H9 (cell line): ENCODE results near the gene FASTKD1. TPM values are rescaled to one million over a fixed set of nuclear protein-coding genes. Genes with fewer than 3 reads are reported as not detected.

Experiments used
- DNase-seq: peaks from one replicate; pipeline ENCODE4 v3.0.0-alpha.2; 2017
- H2AFZ ChIP-seq: one replicate; pipeline ENCODE4 v1.6.1; 2013; ENCODE audit warnings: mild to moderate bottlenecking, low read length, control low read depth, moderate library complexity
- H2AK5ac ChIP-seq: 2 replicates; pipeline ENCODE4 v1.6.1; 2013; ENCODE audit warnings: low read length, control low read depth, mixed read lengths; ENCODE audit not compliant: insufficient read length
- H2BK120ac ChIP-seq: one replicate; pipeline ENCODE4 v1.6.1; 2013; ENCODE audit warnings: low read depth, mild to moderate bottlenecking, low read length, control low read depth, inconsistent platforms; ENCODE audit not compliant: poor library complexity, severe bottlenecking
- H2BK12ac ChIP-seq: 2 replicates; pipeline ENCODE4 v1.6.1; 2013; ENCODE audit warnings: low read length, control low read depth, mixed read lengths, low read depth; ENCODE audit not compliant: insufficient read length
- H2BK15ac ChIP-seq: 2 replicates; pipeline ENCODE4 v1.6.1; 2013; ENCODE audit warnings: low read depth, low read length, control low read depth
- H2BK20ac ChIP-seq: one replicate; pipeline ENCODE4 v1.6.1; 2013; ENCODE audit warnings: low read depth, mild to moderate bottlenecking, low read length, control low read depth, inconsistent platforms; ENCODE audit not compliant: poor library complexity, severe bottlenecking
- H2BK5ac ChIP-seq: 2 replicates; pipeline ENCODE4 v1.6.1; 2013; ENCODE audit warnings: low read length, control low read depth, mixed read lengths; ENCODE audit not compliant: insufficient read length
- H3K14ac ChIP-seq: 2 replicates; pipeline ENCODE4 v1.6.1; 2013; ENCODE audit warnings: low read length, control low read depth; ENCODE audit not compliant: insufficient read depth
- H3K18ac ChIP-seq: 2 replicates; pipeline ENCODE4 v1.6.1; 2013; ENCODE audit warnings: low read depth, mild to moderate bottlenecking, mixed read lengths, low read length, control low read depth; ENCODE audit not compliant: insufficient read length
- H3K23ac ChIP-seq: 2 replicates; pipeline ENCODE4 v1.6.1; 2013; ENCODE audit warnings: low read length, control low read depth, mixed read lengths, low read depth; ENCODE audit not compliant: insufficient read length
- H3K23me2 ChIP-seq: 2 replicates; pipeline ENCODE4 v1.6.1; 2013; ENCODE audit warnings: low read depth, mild to moderate bottlenecking, mixed read lengths, low read length, control low read depth; ENCODE audit not compliant: insufficient read length, poor library complexity, severe bottlenecking
- H3K27ac ChIP-seq: 2 replicates; pipeline ENCODE4 v1.5.1; 2013; ENCODE audit warnings: low read length, control low read depth, mixed read lengths, low read depth; ENCODE audit not compliant: insufficient read length
- H3K27me3 ChIP-seq: 2 replicates; pipeline ENCODE4 v1.6.1; 2013; ENCODE audit warnings: low read length, control low read depth, inconsistent platforms; ENCODE audit not compliant: insufficient read depth
- H3K4ac ChIP-seq: 2 replicates; pipeline ENCODE4 v1.6.1; 2013; ENCODE audit warnings: low read depth, mild to moderate bottlenecking, control low read depth, inconsistent platforms, low read length, moderate library complexity
- H3K4me1 ChIP-seq: 2 replicates; pipeline ENCODE4 v1.6.1; 2013; ENCODE audit warnings: low read length, control low read depth, inconsistent platforms; ENCODE audit not compliant: insufficient read depth
- H3K4me2 ChIP-seq: 2 replicates; pipeline ENCODE4 v1.6.1; 2013; ENCODE audit warnings: low read length, control low read depth, mixed read lengths; ENCODE audit not compliant: insufficient read length, insufficient read depth
- H3K56ac ChIP-seq: 2 replicates; pipeline ENCODE4 v1.6.1; 2013; ENCODE audit warnings: low read depth, mild to moderate bottlenecking, mixed read lengths, low read length, control low read depth; ENCODE audit not compliant: insufficient read length
- H3K79me1 ChIP-seq: 2 replicates; pipeline ENCODE4 v1.6.1; 2013; ENCODE audit warnings: low read depth, mild to moderate bottlenecking, moderate library complexity, low read length, control low read depth, inconsistent platforms; ENCODE audit not compliant: insufficient read depth, poor library complexity, severe bottlenecking
- H3K79me2 ChIP-seq: 2 replicates; pipeline ENCODE4 v1.6.1; 2013; ENCODE audit warnings: low read length, control low read depth, inconsistent platforms; ENCODE audit not compliant: insufficient read depth
- H3K9ac ChIP-seq: 2 replicates; pipeline ENCODE4 v1.6.1; 2013; ENCODE audit warnings: low read length, control low read depth, mixed read lengths; ENCODE audit not compliant: insufficient read length; ENCODE audit errors: extremely low read depth
- H3K9me3 ChIP-seq: one replicate; pipeline ENCODE4 v1.6.1; 2013; ENCODE audit warnings: low read depth, low read length, inconsistent platforms; ENCODE audit not compliant: control insufficient read depth
- H3T11ph ChIP-seq: one replicate; pipeline ENCODE4 v1.6.1; 2013; ENCODE audit warnings: mild to moderate bottlenecking, low read length, control low read depth, inconsistent platforms
- H4K20me1 ChIP-seq: one replicate; pipeline ENCODE4 v1.6.1; 2013; ENCODE audit not compliant: control insufficient read depth, insufficient read length, insufficient read depth
- H4K5ac ChIP-seq: 2 replicates; pipeline ENCODE4 v1.6.1; 2013; ENCODE audit warnings: low read depth, mild to moderate bottlenecking, mixed read lengths, low read length, control low read depth; ENCODE audit not compliant: insufficient read length
- H4K8ac ChIP-seq: replicated peaks from 2 replicates; pipeline ENCODE4 v1.6.1; 2013; ENCODE audit warnings: low read length, control low read depth, mixed read lengths, low read depth; ENCODE audit not compliant: insufficient read length
- H4K91ac ChIP-seq: 2 replicates; pipeline ENCODE4 v1.6.1; 2013; ENCODE audit warnings: low read depth, mild to moderate bottlenecking, moderate library complexity, mixed read lengths, low read length, control low read depth; ENCODE audit not compliant: insufficient read length
- H3K27ac Mint-ChIP-seq, 3 experiments: 2 replicates in 2 of 3; 3 replicates in 1 of 3; pipeline ENCODE4 v1.8.0; 2020 to 2021; ENCODE audit warnings: mixed read lengths in 3 of 3, mild to moderate bottlenecking in 1 of 3, moderate library complexity in 1 of 3
- H3K27me3 Mint-ChIP-seq: 2 replicates; pipeline ENCODE4 v1.8.0; 2021; ENCODE audit warnings: low read depth, mild to moderate bottlenecking, moderate library complexity, mixed read lengths
- H3K36me3 Mint-ChIP-seq, 3 experiments: 2 replicates in 2 of 3; 3 replicates in 1 of 3; pipeline ENCODE4 v1.8.0; 2020 to 2021; ENCODE audit warnings: low read depth in 3 of 3, mixed read lengths in 3 of 3; ENCODE audit not compliant: insufficient read depth in 1 of 3
- H3K4me1 Mint-ChIP-seq, 2 experiments: 2 replicates each; pipeline ENCODE4 v1.8.0; 2020; ENCODE audit warnings: mixed read lengths in 2 of 2
- H3K4me3 Mint-ChIP-seq, 2 experiments: 2 replicates in 1 of 2; 3 replicates in 1 of 2; pipeline ENCODE4 v1.8.0; 2020 to 2021; ENCODE audit warnings: mild to moderate bottlenecking in 2 of 2, mixed read lengths in 2 of 2, moderate library complexity in 1 of 2
- H3K9me3 Mint-ChIP-seq, 2 experiments: 2 replicates in 1 of 2; 3 replicates in 1 of 2; pipeline ENCODE4 v1.8.0; 2020; ENCODE audit warnings: mild to moderate bottlenecking in 2 of 2, mixed read lengths in 2 of 2, moderate library complexity in 1 of 2
- WGBS: extraction: QIAGEN DNeasy Blood & Tissue Kit; methylation state at CpG from one replicate; pipeline ENCODE4 v1.1.7; 2013; ENCODE audit warnings: missing lambda C conversion rate, low lambda C conversion rate, mixed read lengths; ENCODE audit not compliant: insufficient read length; ENCODE audit errors: extremely low coverage; 5-methylcytosine and 5-hydroxymethylcytosine counted together
- total RNA-seq: library from RNA; stranded (reverse); gene quantifications from 2 replicates; pipeline ENCODE4 v1.2.1, GENCODE V29; 2021
- TF ChIP-seq, protein P1 (sequence below): fragments of 200-600 bp; sonication (generic); conservative IDR thresholded peaks from 3 replicates; pipeline ENCODE4 v1.8.0; 2021; ENCODE audit warnings: antibody characterized with exemption, mild to moderate bottlenecking

FASTKD1 gene
- total RNA-seq, 1 experiment from 2014 or later: 47.6 TPM

DNA sequence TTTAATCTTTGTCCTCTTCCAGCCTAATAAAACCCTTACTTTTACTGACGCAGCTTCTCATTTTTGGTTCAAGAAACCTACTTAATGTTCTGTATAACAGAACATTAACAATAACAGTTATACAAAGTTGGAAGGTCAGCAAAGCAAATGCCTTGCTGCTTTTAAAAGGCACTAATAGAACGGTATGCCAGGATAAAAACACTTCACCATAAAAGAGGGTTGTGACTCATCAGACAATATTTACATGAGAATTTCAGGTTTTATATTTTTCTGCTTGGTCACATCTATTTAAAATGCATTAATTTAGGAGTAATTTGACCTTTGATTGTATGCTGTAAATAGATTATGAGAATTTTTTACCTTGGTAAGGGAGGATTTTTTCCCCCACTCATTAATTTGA, 61.1 kb downstream of the FASTKD1 start:
- no CpG with 5 or more reads among the region's 2 CpGs for WGBS

More for the DNA sequence above, 61.1 kb downstream of the FASTKD1 start:
- Histone ChIP-seq H2BK15ac (no peak overlapping the region), H3K14ac (no peak overlapping the region), H4K8ac (no peak overlapping the region), H2AFZ (no peak overlapping the region), H3T11ph (no peak overlapping the region), H3K79me2 (no peaks in the 10 kb centered on the region), H3K9me3 (no peaks in the 10 kb centered on the region), H4K91ac (no peak overlapping the region), H3K56ac (no peak overlapping the region), H3K4me2 (no peak overlapping the region), H4K20me1 (no peaks in the 10 kb centered on the region), H3K4ac (no peak overlapping the region), H3K23ac (no peak overlapping the region), H3K27me3 (no peaks in the 10 kb centered on the region), H3K23me2 (no peaks in the 10 kb centered on the region), H2BK20ac (no peak overlapping the region), H2BK12ac (no peak overlapping the region), H3K27ac (no peak overlapping the region), H3K18ac (no peak overlapping the region), H3K79me1 (no peaks in the 10 kb centered on the region), H2AK5ac (no peak overlapping the region), H3K9ac (no peak overlapping the region), H3K4me1 (no peaks in the 10 kb centered on the region), H2BK120ac (no peak overlapping the region), H4K5ac (no peak overlapping the region), H2BK5ac (no peak overlapping the region)
- TF ChIP-seq, protein P1, sequence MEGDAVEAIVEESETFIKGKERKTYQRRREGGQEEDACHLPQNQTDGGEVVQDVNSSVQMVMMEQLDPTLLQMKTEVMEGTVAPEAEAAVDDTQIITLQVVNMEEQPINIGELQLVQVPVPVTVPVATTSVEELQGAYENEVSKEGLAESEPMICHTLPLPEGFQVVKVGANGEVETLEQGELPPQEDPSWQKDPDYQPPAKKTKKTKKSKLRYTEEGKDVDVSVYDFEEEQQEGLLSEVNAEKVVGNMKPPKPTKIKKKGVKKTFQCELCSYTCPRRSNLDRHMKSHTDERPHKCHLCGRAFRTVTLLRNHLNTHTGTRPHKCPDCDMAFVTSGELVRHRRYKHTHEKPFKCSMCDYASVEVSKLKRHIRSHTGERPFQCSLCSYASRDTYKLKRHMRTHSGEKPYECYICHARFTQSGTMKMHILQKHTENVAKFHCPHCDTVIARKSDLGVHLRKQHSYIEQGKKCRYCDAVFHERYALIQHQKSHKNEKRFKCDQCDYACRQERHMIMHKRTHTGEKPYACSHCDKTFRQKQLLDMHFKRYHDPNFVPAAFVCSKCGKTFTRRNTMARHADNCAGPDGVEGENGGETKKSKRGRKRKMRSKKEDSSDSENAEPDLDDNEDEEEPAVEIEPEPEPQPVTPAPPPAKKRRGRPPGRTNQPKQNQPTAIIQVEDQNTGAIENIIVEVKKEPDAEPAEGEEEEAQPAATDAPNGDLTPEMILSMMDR: no peak
- peaks cover 9 to 14% of the 10 kb centered on the region in 2 experiments for H3K4me1 Mint-ChIP-seq
- no peaks in the 10 kb centered on the region for H3K9me3 Mint-ChIP-seq
- H3K36me3 Mint-ChIP-seq: no peaks in the 10 kb centered on the region
- no peak overlapping the region for H3K4me3 Mint-ChIP-seq
- no peak for DNase-seq
- H3K27ac Mint-ChIP-seq: no peak overlapping the region
- H3K27me3 Mint-ChIP-seq: no peaks in the 10 kb centered on the region; the same call in 1 of the 2 replicates
